PFSK-1 (cell line): ENCODE measurements around the gene IQCK.

Experiments used
- FOXP2 ChIP-seq: optimal IDR thresholded peaks from 2 replicates; pipeline ENCODE3; 2011; ENCODE audit warnings: borderline replicate concordance, control low read depth, inconsistent platforms; ENCODE audit not compliant: insufficient read depth; ENCODE audit errors: extremely low read length, extremely low read depth
- POLR2AphosphoS5 ChIP-seq: IDR thresholded peaks from 2 replicates; pipeline ENCODE4 v1.6.1; 2012; ENCODE audit warnings: low read depth, mild to moderate bottlenecking, control low read depth, low read length, moderate library complexity
- TAF1 ChIP-seq: IDR thresholded peaks from 2 replicates; pipeline ENCODE4 v1.6.1; 2012; ENCODE audit warnings: low read length, control low read depth, borderline replicate concordance; ENCODE audit not compliant: insufficient read depth
- TF ChIP-seq, protein P1 (sequence below), 2 experiments: IDR thresholded peaks; 2 replicates each; pipeline versions ENCODE4 v1.6.1 to v1.8.0; 2011 to 2012; ENCODE audit warnings: low read depth in 2 of 2, low read length in 2 of 2, control low read depth in 1 of 2, inconsistent platforms in 1 of 2, mild to moderate bottlenecking in 1 of 2, moderate library complexity in 1 of 2; ENCODE audit not compliant: insufficient read depth in 1 of 2

DNA sequence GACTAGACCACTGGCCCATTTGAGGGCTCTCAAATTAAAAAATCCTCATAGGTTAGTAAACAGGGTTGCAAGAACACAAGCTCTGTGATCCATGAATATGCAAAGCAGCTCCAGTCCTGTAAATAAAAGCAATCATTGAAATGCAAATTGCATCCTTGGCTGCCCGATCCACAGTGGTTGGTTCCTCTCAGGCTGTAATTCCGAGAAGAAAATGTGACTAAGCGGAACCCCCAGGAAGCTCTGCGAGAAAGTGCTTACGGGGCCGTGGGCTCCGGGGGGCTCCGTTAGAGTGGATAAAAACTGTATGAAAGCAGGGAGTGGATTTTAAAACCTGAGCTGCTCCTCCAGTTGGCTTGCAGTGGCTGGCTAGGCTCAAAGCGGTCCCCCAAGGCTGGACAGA is 164.1 kb downstream of the IQCK start:
- TF ChIP-seq, protein P1, sequence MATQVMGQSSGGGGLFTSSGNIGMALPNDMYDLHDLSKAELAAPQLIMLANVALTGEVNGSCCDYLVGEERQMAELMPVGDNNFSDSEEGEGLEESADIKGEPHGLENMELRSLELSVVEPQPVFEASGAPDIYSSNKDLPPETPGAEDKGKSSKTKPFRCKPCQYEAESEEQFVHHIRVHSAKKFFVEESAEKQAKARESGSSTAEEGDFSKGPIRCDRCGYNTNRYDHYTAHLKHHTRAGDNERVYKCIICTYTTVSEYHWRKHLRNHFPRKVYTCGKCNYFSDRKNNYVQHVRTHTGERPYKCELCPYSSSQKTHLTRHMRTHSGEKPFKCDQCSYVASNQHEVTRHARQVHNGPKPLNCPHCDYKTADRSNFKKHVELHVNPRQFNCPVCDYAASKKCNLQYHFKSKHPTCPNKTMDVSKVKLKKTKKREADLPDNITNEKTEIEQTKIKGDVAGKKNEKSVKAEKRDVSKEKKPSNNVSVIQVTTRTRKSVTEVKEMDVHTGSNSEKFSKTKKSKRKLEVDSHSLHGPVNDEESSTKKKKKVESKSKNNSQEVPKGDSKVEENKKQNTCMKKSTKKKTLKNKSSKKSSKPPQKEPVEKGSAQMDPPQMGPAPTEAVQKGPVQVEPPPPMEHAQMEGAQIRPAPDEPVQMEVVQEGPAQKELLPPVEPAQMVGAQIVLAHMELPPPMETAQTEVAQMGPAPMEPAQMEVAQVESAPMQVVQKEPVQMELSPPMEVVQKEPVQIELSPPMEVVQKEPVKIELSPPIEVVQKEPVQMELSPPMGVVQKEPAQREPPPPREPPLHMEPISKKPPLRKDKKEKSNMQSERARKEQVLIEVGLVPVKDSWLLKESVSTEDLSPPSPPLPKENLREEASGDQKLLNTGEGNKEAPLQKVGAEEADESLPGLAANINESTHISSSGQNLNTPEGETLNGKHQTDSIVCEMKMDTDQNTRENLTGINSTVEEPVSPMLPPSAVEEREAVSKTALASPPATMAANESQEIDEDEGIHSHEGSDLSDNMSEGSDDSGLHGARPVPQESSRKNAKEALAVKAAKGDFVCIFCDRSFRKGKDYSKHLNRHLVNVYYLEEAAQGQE (IDR thresholded peaks at IDR 0.05; ENCODE audit: insufficient read depth in 1 of 2, low read depth in 2 of 2, low read length in 2 of 2): no peak
- TF ChIP-seq TAF1 (no peak), FOXP2 (no peak), POLR2AphosphoS5 (no peak)
